CD14-positive monocyte (primary cell): ENCODE measurements around the gene TSPAN7. TPM values are rescaled to one million over a fixed set of nuclear protein-coding genes. Genes with fewer than 3 reads are reported as not detected.

Experiments used
- DNase-seq, 3 donors: peaks; one replicate each; pipeline ENCODE4 v3.0.0-alpha.2; 2011 to 2022
- H2AFZ ChIP-seq: 2 replicates; pipeline ENCODE4 v1.6.0; 2012; ENCODE audit warnings: mild to moderate bottlenecking, low read depth, low read length, inconsistent platforms; ENCODE audit not compliant: insufficient read depth, poor library complexity, severe bottlenecking
- H3K27ac ChIP-seq, 2 donors: 1 replicate in 1 of 2; 2 replicates in 1 of 2; pipeline ENCODE4 v1.5.1; 2012 to 2013; ENCODE audit warnings: low read length in 2 of 2, control low read depth in 1 of 2, inconsistent platforms in 1 of 2, low read depth in 1 of 2, mild to moderate bottlenecking in 1 of 2
- H3K27me3 ChIP-seq, 2 donors: one replicate each; pipeline versions ENCODE4 v1.6.0 to v1.6.1; 2011 to 2013; ENCODE audit warnings: low read length in 2 of 2; ENCODE audit not compliant: control insufficient read depth in 2 of 2, insufficient read depth in 2 of 2
- H3K36me3 ChIP-seq, 2 donors: replicated peaks in 1 of 2; 1 replicate in 1 of 2; 2 replicates in 1 of 2; pipeline versions ENCODE4 v1.5.1 to v1.6.1; 2012 to 2013; ENCODE audit warnings: low read length in 2 of 2, control low read depth in 1 of 2, inconsistent platforms in 1 of 2, mild to moderate bottlenecking in 1 of 2; ENCODE audit not compliant: insufficient read depth in 2 of 2, control insufficient read depth in 1 of 2
- H3K4me1 ChIP-seq, 2 donors: 1 replicate in 1 of 2; 2 replicates in 1 of 2; pipeline versions ENCODE4 v1.5.1 to v1.6.1; 2012 to 2013; ENCODE audit warnings: low read length in 2 of 2, control low read depth in 1 of 2, inconsistent platforms in 1 of 2, mild to moderate bottlenecking in 1 of 2, moderate library complexity in 1 of 2; ENCODE audit not compliant: insufficient read depth in 2 of 2, control insufficient read depth in 1 of 2
- H3K4me2 ChIP-seq: replicated peaks from 2 replicates; pipeline ENCODE3; 2012; ENCODE audit warnings: low read length, moderate library complexity, mild to moderate bottlenecking; ENCODE audit not compliant: poor library complexity, severe bottlenecking; ENCODE audit errors: extremely low read depth
- H3K4me3 ChIP-seq, 3 experiments: fragments of 200-600 bp in 1 of 3; sonication (generic) in 1 of 3; replicated peaks in 1 of 3; 1 replicate in 2 of 3; 2 replicates in 1 of 3; pipeline ENCODE4 v1.5.1; 2011 to 2013; ENCODE audit warnings: low read length in 3 of 3, mild to moderate bottlenecking in 3 of 3, control low read depth in 2 of 3, low read depth in 2 of 3, inconsistent platforms in 1 of 3, moderate library complexity in 1 of 3
- H3K79me2 ChIP-seq: 2 replicates; pipeline ENCODE4 v1.6.0; 2012; ENCODE audit warnings: mild to moderate bottlenecking, control low read depth, inconsistent platforms, low read length, moderate library complexity; ENCODE audit not compliant: insufficient read depth
- H3K9ac ChIP-seq: 2 replicates; pipeline ENCODE4 v1.6.0; 2017; ENCODE audit warnings: low read length, mild to moderate bottlenecking; ENCODE audit not compliant: insufficient read depth, poor library complexity, severe bottlenecking
- H3K9me3 ChIP-seq, 2 donors: replicated peaks in 1 of 2; 1 replicate in 1 of 2; 2 replicates in 1 of 2; pipeline versions ENCODE4 v1.5.1 to v1.6.1; 2012 to 2013; ENCODE audit warnings: low read length in 2 of 2, control low read depth in 1 of 2; ENCODE audit not compliant: control insufficient read depth in 1 of 2, insufficient read depth in 1 of 2
- H4K20me1 ChIP-seq: 2 replicates; pipeline ENCODE4 v1.6.0; 2012; ENCODE audit warnings: mild to moderate bottlenecking, low read length, control low read depth, moderate library complexity; ENCODE audit not compliant: insufficient read depth
- H3K27ac Mint-ChIP-seq, 7 donors: one replicate each; pipeline ENCODE4 v1.8.0; 2020; ENCODE audit warnings: mild to moderate bottlenecking in 7 of 7, mixed read lengths in 7 of 7, moderate library complexity in 6 of 7, inconsistent platforms in 2 of 7
- H3K27me3 Mint-ChIP-seq, 3 donors: one replicate each; pipeline ENCODE4 v1.8.0; 2021 to 2022; ENCODE audit warnings: low read depth in 3 of 3, mild to moderate bottlenecking in 3 of 3, mixed read lengths in 3 of 3, moderate library complexity in 3 of 3, inconsistent platforms in 1 of 3
- H3K36me3 Mint-ChIP-seq, 2 donors: one replicate each; pipeline ENCODE4 v1.8.0; 2020; ENCODE audit warnings: mixed read lengths in 2 of 2, inconsistent platforms in 1 of 2, mild to moderate bottlenecking in 1 of 2
- H3K4me1 Mint-ChIP-seq: one replicate; pipeline ENCODE4 v1.8.0; 2020; ENCODE audit warnings: mild to moderate bottlenecking, mixed read lengths
- H3K4me3 Mint-ChIP-seq, 2 donors: one replicate each; pipeline ENCODE4 v1.8.0; 2020; ENCODE audit warnings: mild to moderate bottlenecking in 2 of 2, mixed read lengths in 2 of 2, moderate library complexity in 1 of 2
- H3K9me3 Mint-ChIP-seq, 7 donors: one replicate each; pipeline ENCODE4 v1.8.0; 2020 to 2022; ENCODE audit warnings: mixed read lengths in 7 of 7, mild to moderate bottlenecking in 6 of 7, moderate library complexity in 6 of 7, inconsistent platforms in 2 of 7
- CTCF ChIP-seq: fragments of 200-600 bp; IDR thresholded peaks from one replicate; pipeline ENCODE4 v1.8.0; 2022; ENCODE audit warnings: antibody characterized with exemption, mild to moderate bottlenecking
- WGBS: methylation state at CpG from one replicate; pipeline ENCODE4 v1.1.5; 2013; ENCODE audit warnings: missing lambda C conversion rate; ENCODE audit not compliant: insufficient coverage; 5-methylcytosine and 5-hydroxymethylcytosine counted together
- intact Hi-C, 2 donors: fragments of 100-400 bp; cut with micrococcal nuclease; formaldehyde crosslinking; loops; one replicate each; pipeline versions ENCODE4 v1.15.0 to v1.15.1; 2023
- polyA plus RNA-seq, 3 donors: library from polyadenylated mRNA; depleted of rRNA in 1 of 3; unstranded in 2 of 3; stranded (reverse) in 1 of 3; fragments of 300-500 nt in 2 of 3; fragments of >200 nt in 1 of 3; fragmentation: Illumina TruSeq in 2 of 3; gene quantifications; 1 replicate in 2 of 3; 2 replicates in 1 of 3; pipeline ENCODE4 v1.2.3, GENCODE V29; 2012 to 2021

The TSPAN7 gene
- polyA plus RNA-seq, 3 donors = not detected

- no peak overlapping the region for H2AFZ ChIP-seq
- H3K4me3 ChIP-seq = no peak overlapping the region
- H3K4me1 ChIP-seq = no peaks in the 10 kb centered on the region
- Mint-ChIP-seq H3K9me3 (no peaks in the 10 kb centered on the region), H3K4me1 (peaks cover 2% of the 10 kb centered on the region), H3K36me3 (no peaks in the 10 kb centered on the region), H3K27ac (no peak overlapping the region), H3K27me3 (peaks cover 0 to 7% (median 0%) of the 10 kb centered on the region in 3 donors), H3K4me3 (no peak overlapping the region)
- no peak overlapping the region for H3K27ac ChIP-seq
- intact Hi-C loops = no loop called here
- H3K4me2 ChIP-seq = no peak overlapping the region
- DNase-seq = no peak
- no peak overlapping the region for H3K9ac ChIP-seq
- TF ChIP-seq CTCF = no peak
- no peaks in the 10 kb centered on the region for H3K36me3 ChIP-seq
- H3K79me2 ChIP-seq = no peaks in the 10 kb centered on the region
- H3K27me3 ChIP-seq = no peaks in the 10 kb centered on the region
- H4K20me1 ChIP-seq = no peaks in the 10 kb centered on the region
- H3K9me3 ChIP-seq = no peaks in the 10 kb centered on the region
Observed at GRCh38 chrX:38657562-38657961, 96.2 kb downstream of the TSPAN7 start.

- H3K27ac ChIP-seq = no peak overlapping the region
- H3K27ac Mint-ChIP-seq = no peak overlapping the region
- H3K79me2 ChIP-seq = no peaks in the 10 kb centered on the region
- H3K9me3 Mint-ChIP-seq = no peaks in the 10 kb centered on the region
- H3K9me3 ChIP-seq = no peaks in the 10 kb centered on the region
- H4K20me1 ChIP-seq = no peaks in the 10 kb centered on the region
- no peaks in the 10 kb centered on the region for H3K4me1 ChIP-seq
- no peak overlapping the region for H3K9ac ChIP-seq
- DNase-seq = no peak
- no peak for TF ChIP-seq CTCF
- no peaks in the 10 kb centered on the region for H3K36me3 ChIP-seq
- H3K27me3 Mint-ChIP-seq = peaks cover 0 to 3% (median 0%) of the 10 kb centered on the region in 3 donors
- 20% methylated on average over 1 of the region's 6 CpGs for whole genome bisulfite sequencing
- H2AFZ ChIP-seq = no peak overlapping the region
- no peak overlapping the region for H3K4me3 Mint-ChIP-seq
- no peaks in the 10 kb centered on the region for H3K36me3 Mint-ChIP-seq
- H3K4me2 ChIP-seq = no peak overlapping the region
- intact Hi-C loops = no loop called here
- no peak overlapping the region for H3K4me3 ChIP-seq
- H3K27me3 ChIP-seq = no peaks in the 10 kb centered on the region
- H3K4me1 Mint-ChIP-seq = peaks cover 2% of the 10 kb centered on the region
Observed at GRCh38 chrX:38660395-38661102, 99.2 kb downstream of the TSPAN7 start.
